Activated CD4-positive, CD25-positive, alpha-beta regulatory T cell treated with anti-CD3 and anti-CD28 coated beads, Interleukin-2, amount 50 U/mL, for 16 hours (primary cell): ENCODE results near the gene MAP3K5.

ENCODE experiments used
- DNase-seq: peaks from one replicate; pipeline ENCODE4 v3.0.0-alpha.2; 2020; ENCODE audit warnings: low read depth, low spot score

MAP3K5 gene

GRCh38 chr6:136521427-136521826 is 270.9 kb downstream of the MAP3K5 start:
- DNase-seq: no peak

DNA sequence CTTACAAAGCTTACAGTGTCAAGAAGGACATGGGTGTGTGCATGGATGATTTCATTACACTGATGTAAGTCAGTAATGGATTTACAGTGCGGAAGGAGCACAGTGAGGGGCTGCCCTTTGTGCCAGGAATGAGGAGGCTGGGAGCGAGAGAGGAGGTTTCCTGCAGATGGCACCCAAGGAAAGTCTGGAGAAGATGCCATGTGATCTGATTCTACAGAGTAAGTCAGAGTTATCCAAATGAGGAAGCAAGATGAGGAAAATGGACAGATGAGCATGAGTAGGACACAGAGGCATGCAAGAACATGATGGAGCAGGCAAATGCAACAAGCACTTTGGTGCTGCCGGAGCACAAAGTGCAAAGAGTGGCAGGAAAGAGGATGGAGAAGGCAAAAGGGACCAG is 271.8 kb downstream of the MAP3K5 start:
- no peak for DNase-seq

GRCh38 chr6:136517582-136517981 is 274.7 kb downstream of the MAP3K5 start:
- DNase-seq: no peak

DNA sequence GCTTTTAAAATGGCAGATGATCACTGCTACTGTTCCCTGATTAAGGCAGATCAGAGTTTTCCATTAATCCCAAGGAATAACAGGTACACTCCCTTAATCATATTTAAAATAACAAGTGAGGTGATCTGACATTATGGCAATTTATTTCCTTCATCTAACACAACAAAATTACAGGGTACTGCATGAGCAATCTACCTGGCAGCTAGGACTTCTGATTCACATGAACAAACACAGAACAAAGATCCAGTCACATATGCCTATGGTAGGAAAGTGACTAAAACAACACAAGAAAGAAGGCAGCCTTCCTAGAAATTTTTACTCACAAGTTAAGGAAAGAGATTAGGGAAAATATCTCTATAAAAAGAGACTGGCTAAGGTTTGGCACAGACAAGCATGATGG is 275.3 kb downstream of the MAP3K5 start:
- no peak for DNase-seq

- DNase-seq: no peak
Measured at GRCh38 chr6:136514591-136514990, 277.7 kb downstream of the MAP3K5 start.

DNA sequence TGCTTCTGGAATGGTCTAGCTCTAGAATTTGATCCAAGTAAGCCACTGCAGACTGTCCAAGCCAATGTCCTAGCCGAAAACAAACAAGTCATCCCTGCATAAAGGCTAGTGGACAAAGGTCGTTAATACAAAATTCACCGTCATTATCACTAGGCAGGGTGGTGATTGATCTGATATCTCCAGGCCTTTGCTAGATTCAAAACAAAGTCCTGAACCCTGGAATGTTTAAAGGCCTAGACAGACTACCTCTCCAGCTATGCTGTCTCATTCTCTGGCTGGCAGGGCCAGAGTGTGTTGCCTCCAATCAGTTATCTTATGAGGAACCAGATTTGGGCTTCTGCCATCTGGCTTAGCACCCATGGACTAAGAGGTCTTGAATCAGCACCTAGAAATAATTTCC is 280.4 kb downstream of the MAP3K5 start:
- no peak for DNase-seq

DNA sequence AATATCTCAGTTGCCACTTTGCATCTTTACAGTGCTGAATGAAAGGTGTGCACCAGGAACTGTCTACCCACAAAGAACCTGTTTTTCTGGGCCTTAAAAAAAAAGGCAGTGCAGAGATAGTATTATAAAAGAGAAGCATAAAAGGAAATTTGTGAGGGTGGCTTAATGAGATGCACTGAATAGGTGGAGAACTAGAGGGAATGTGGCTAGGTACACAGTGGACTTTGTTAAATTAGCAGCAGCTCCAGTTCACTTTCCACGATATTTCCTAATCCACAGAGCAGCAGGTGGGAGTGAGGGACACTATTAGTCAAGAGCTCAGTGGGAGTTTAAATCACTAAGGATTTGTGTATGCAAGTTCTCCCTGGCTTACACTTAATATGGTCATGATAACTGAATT is 280.9 kb downstream of the MAP3K5 start:
- DNase-seq: no peak

DNA sequence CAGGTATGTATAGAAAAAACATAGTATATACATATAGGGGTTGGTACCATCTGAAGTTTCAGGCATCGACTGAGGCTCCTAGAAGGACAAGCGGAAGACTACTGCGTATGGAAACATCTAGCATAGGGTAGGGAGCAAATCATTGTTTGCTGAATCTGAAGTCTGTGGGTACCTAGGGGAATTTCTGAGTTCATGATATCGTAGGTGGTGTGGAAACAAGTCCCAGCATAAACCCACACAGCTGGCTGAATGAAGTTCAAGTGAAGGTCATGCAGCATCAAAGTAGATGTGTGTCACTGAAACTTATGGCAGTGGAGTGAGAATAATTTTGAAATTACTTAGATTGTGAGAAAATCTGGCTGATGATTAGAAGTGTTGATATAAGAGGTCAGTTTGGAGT is 281.5 kb downstream of the MAP3K5 start:
- DNase-seq: no peak

GRCh38 chr6:136510299-136510698 is 282.0 kb downstream of the MAP3K5 start:
- no peak for DNase-seq

- DNase-seq: no peak
Measured at GRCh38 chr6:136508725-136509392, 283.4 kb downstream of the MAP3K5 start.
